CD4-positive, alpha-beta T cell treated with Interleukin-4 for 4 hours (primary cell): Measurements from ENCODE around the gene WNT11.

ENCODE experiments used
- DNase-seq: peaks from one replicate; pipeline ENCODE4 v3.0.0-alpha.2; 2020

Gene WNT11

GRCh38 chr11:76217653-76218160, 11.4 kb upstream of the WNT11 start:
- no peak for DNase-seq

- DNase-seq = no peak
Measured at GRCh38 chr11:76216536-76217325, 10.4 kb upstream of the WNT11 start.

GRCh38 chr11:76215941-76216340, 9.6 kb upstream of the WNT11 start:
- no peak for DNase-seq

- DNase-seq = no peak
Measured at GRCh38 chr11:76214968-76215548, 8.8 kb upstream of the WNT11 start.

GRCh38 chr11:76214186-76214585, 7.9 kb upstream of the WNT11 start:
- DNase-seq = no peak

- no peak for DNase-seq
Measured at GRCh38 chr11:76212086-76213035, 6.1 kb upstream of the WNT11 start.

GRCh38 chr11:76210931-76211851, 4.9 kb upstream of the WNT11 start:
- DNase-seq = no peak

- no peak for DNase-seq
Measured at GRCh38 chr11:76209973-76210930, 4.0 kb upstream of the WNT11 start.

- no peak for DNase-seq
Measured at GRCh38 chr11:76209375-76209972, 3.2 kb upstream of the WNT11 start.

- peak; percentile 63 for DNase-seq
Measured at GRCh38 chr11:76208438-76209374, 2.4 kb upstream of the WNT11 start.

GRCh38 chr11:76207642-76208401, 1.5 kb upstream of the WNT11 start:
- peak; percentile 60 for DNase-seq

- DNase-seq = no peak
Measured at GRCh38 chr11:76206077-76206326, 300 bp downstream of the WNT11 start.

- DNase-seq = no peak
Measured at GRCh38 chr11:76205252-76206076, 838 bp downstream of the WNT11 start.

- no peak for DNase-seq
Measured at GRCh38 chr11:76203937-76204336, 2.4 kb downstream of the WNT11 start.

- DNase-seq = no peak
Measured at GRCh38 chr11:76203131-76203925, 3.0 kb downstream of the WNT11 start.

GRCh38 chr11:76201672-76202412, 4.5 kb downstream of the WNT11 start:
- no peak for DNase-seq
